Measurements from ENCODE around the gene DOK4.

Gene DOK4

GRCh38 chr16:57532266-57532625 lies 46.0 kb upstream of the DOK4 start:
- no peak for TF ChIP-seq CTCF (IDR thresholded peaks at IDR 0.05; ENCODE audit: low read depth, low read length, missing control alignments)
- no peak overlapping the region for H3K4me3 ChIP-seq (replicated peaks; ENCODE audit: low read depth, low read length)
- no peak for DNase-seq (ENCODE audit: extremely low read depth, low read depth)

GRCh38 chr16:57531635-57532265 lies 45.5 kb upstream of the DOK4 start:
- H3K4me3 ChIP-seq (replicated peaks; ENCODE audit: low read depth, low read length): no peak overlapping the region
- TF ChIP-seq CTCF (IDR thresholded peaks at IDR 0.05; ENCODE audit: low read depth, low read length, missing control alignments): no peak
- DNase-seq (ENCODE audit: extremely low read depth, low read depth): no peak

GRCh38 chr16:57531253-57531575 lies 44.9 kb upstream of the DOK4 start:
- H3K4me3 ChIP-seq (replicated peaks; ENCODE audit: low read depth, low read length): no peak overlapping the region
- TF ChIP-seq CTCF (IDR thresholded peaks at IDR 0.05; ENCODE audit: low read depth, low read length, missing control alignments): no peak
- DNase-seq (ENCODE audit: extremely low read depth, low read depth): no peak

GRCh38 chr16:57530522-57531252 lies 44.4 kb upstream of the DOK4 start:
- no peak for TF ChIP-seq CTCF (IDR thresholded peaks at IDR 0.05; ENCODE audit: low read depth, low read length, missing control alignments)
- H3K4me3 ChIP-seq (replicated peaks; ENCODE audit: low read depth, low read length): no peak overlapping the region
- no peak for DNase-seq (ENCODE audit: extremely low read depth, low read depth)

- DNase-seq (ENCODE audit: extremely low read depth, low read depth): peak; percentile 22
- no peak overlapping the region for H3K4me3 ChIP-seq (replicated peaks; ENCODE audit: low read depth, low read length)
- TF ChIP-seq CTCF (IDR thresholded peaks at IDR 0.05; ENCODE audit: low read depth, low read length, missing control alignments): no peak
Observed at GRCh38 chr16:57530104-57530521, 43.8 kb upstream of the DOK4 start.

- DNase-seq (ENCODE audit: extremely low read depth, low read depth): no peak
- TF ChIP-seq CTCF (IDR thresholded peaks at IDR 0.05; ENCODE audit: low read depth, low read length, missing control alignments): no peak
- H3K4me3 ChIP-seq (replicated peaks; ENCODE audit: low read depth, low read length): no peak overlapping the region
Observed at GRCh38 chr16:57529391-57530103, 43.3 kb upstream of the DOK4 start.

All from HFF-Myc (cell line).